HG03439 (cell line): ENCODE data around the gene ARFGEF3.

Source experiments
- ATAC-seq: cut with Tn5 transposase; IDR thresholded peaks from one replicate; pipeline ENCODE4 v1.9.1; 2021; ENCODE audit warnings: mild to moderate bottlenecking, moderate library complexity; ENCODE audit not compliant: unreplicated experiment

Gene ARFGEF3

GRCh38 chr6:138161088-138161337, 726 bp upstream of the ARFGEF3 start:
- no peak for ATAC-seq

GRCh38 chr6:138162111-138162954, 594 bp downstream of the ARFGEF3 start:
- ATAC-seq: peak; percentile 37

GRCh38 chr6:138162955-138163575, 1.3 kb downstream of the ARFGEF3 start:
- ATAC-seq: no peak

GRCh38 chr6:138175596-138175995, 13.9 kb downstream of the ARFGEF3 start:
- ATAC-seq: no peak

- no peak for ATAC-seq
Measured at GRCh38 chr6:138176652-138177232, 15.0 kb downstream of the ARFGEF3 start.

- ATAC-seq: no peak
Measured at GRCh38 chr6:138182939-138183789, 21.4 kb downstream of the ARFGEF3 start.

- no peak for ATAC-seq
Measured at GRCh38 chr6:138183790-138184134, 22.0 kb downstream of the ARFGEF3 start.

- no peak for ATAC-seq
Measured at GRCh38 chr6:138184230-138184629, 22.5 kb downstream of the ARFGEF3 start.

- ATAC-seq: no peak
Measured at GRCh38 chr6:138187156-138187555, 25.4 kb downstream of the ARFGEF3 start.

GRCh38 chr6:138188278-138188941, 26.7 kb downstream of the ARFGEF3 start:
- no peak for ATAC-seq

- no peak for ATAC-seq
Measured at GRCh38 chr6:138194287-138194686, 32.5 kb downstream of the ARFGEF3 start.

- no peak for ATAC-seq
Measured at GRCh38 chr6:138196122-138196738, 34.5 kb downstream of the ARFGEF3 start.

- no peak for ATAC-seq
Measured at GRCh38 chr6:138197570-138197969, 35.8 kb downstream of the ARFGEF3 start.

- ATAC-seq: no peak
Measured at GRCh38 chr6:138198430-138199091, 36.8 kb downstream of the ARFGEF3 start.

- ATAC-seq: no peak
Measured at GRCh38 chr6:138201836-138202235, 40.1 kb downstream of the ARFGEF3 start.

GRCh38 chr6:138203315-138203714, 41.6 kb downstream of the ARFGEF3 start:
- no peak for ATAC-seq

GRCh38 chr6:138204303-138204702, 42.6 kb downstream of the ARFGEF3 start:
- ATAC-seq: no peak

GRCh38 chr6:138204792-138205384, 43.1 kb downstream of the ARFGEF3 start:
- no peak for ATAC-seq

- ATAC-seq: no peak
Measured at GRCh38 chr6:138205437-138206094, 43.8 kb downstream of the ARFGEF3 start.
